GM12872 (cell line): ENCODE results near the gene TBC1D8.

Experiments
- TF ChIP-seq, protein P1 (sequence below): IDR thresholded peaks from 3 replicates; pipeline ENCODE4 v1.5.1; 2011; ENCODE audit warnings: low read depth, mild to moderate bottlenecking, low read length, moderate library complexity; ENCODE audit not compliant: insufficient read depth

TBC1D8 gene

DNA sequence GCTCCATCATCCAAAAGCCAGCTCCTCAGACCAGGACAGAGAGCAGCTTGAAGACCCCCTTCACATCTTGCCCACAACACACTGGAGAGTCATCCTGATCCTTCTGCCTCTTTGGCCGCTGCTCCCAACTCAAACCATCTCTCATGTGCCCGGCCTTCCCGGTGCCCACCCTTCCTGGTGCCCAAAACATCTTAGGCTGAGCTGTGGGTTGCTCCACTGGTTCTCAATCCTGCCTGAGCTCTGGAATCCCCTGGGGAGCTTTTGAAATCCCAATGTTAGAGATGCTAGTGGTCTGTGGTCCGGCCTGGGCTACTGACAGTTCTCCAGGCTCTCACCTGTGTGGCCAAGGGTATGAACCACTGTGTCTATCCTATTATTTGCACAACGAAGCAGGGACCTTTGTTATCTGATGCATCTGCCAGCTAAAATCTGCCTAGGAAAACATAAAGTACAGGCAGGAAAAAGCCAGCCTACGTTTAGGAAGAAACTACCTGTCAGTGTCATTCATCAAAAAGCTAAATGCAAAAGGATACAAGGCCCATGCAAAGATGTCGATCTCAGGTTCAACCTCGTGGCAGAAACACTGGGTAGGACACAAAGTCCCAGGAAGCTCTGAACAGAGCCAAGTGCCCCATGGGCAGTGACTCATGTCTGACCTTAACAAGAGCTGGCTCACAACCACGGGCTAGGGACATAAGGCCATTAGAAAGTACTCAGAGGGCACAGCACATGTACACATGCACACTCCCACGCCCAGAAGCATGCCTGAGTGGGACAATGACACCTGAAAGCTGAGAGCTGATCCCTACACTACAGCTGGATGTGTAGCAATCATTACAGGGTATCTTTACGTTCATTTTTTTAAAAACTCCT lies 30.8 kb downstream of the TBC1D8 start:
- TF ChIP-seq, protein P1, sequence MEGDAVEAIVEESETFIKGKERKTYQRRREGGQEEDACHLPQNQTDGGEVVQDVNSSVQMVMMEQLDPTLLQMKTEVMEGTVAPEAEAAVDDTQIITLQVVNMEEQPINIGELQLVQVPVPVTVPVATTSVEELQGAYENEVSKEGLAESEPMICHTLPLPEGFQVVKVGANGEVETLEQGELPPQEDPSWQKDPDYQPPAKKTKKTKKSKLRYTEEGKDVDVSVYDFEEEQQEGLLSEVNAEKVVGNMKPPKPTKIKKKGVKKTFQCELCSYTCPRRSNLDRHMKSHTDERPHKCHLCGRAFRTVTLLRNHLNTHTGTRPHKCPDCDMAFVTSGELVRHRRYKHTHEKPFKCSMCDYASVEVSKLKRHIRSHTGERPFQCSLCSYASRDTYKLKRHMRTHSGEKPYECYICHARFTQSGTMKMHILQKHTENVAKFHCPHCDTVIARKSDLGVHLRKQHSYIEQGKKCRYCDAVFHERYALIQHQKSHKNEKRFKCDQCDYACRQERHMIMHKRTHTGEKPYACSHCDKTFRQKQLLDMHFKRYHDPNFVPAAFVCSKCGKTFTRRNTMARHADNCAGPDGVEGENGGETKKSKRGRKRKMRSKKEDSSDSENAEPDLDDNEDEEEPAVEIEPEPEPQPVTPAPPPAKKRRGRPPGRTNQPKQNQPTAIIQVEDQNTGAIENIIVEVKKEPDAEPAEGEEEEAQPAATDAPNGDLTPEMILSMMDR = no peak

DNA sequence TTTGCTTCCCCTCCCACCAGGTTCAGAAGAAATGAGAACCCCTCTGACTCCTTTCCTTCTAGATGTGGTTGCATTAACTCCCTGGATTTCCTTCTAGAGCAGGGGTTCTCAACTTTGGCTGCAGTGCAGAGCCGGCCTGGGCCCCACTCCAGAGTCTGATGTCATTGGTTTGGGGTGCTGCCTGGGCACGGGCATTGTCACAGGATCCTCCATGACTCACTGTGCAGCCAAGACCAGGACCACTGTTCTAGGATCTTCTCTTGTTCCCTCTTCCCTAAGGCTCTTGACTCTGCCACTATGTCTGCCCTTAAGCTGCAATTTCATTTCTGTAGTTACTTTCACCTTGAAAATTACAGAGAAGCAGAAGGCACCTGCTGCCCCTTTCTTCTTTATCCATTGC lies 31.8 kb downstream of the TBC1D8 start:
- TF ChIP-seq, protein P1 = no peak

DNA sequence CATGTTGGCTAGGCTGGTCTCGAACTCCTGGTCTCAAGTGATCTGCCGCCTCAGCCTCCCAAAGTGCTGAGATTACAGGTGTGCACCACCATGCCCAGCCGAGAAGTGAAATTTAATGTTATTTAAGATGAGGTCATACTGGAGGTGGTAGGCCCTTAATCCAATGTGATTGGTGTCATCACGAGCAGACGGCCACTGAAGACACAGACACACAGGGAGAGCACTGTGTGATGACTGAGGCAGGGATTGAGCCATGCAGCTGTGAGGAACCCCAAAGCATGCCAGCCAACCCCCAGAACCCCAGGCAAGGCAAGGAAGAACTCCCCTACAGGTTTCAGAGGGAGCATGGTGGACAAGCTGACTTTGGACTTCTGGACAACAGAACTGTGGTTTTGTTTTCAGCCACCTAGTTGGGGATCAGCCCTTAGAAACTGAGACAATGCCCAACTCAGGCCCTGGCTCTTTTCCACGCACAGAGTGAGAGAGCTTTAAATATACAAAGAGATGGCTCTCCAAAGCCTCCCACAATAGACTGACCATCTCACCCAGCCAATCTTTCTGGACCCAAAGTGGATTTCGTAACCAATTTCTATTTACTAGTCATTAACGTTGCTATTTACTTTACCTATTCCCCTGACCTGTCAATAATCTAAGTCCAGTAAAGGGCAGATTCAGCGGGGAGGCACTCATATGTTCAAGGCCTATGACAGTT lies 34.2 kb downstream of the TBC1D8 start:
- TF ChIP-seq, protein P1 = no peak

DNA sequence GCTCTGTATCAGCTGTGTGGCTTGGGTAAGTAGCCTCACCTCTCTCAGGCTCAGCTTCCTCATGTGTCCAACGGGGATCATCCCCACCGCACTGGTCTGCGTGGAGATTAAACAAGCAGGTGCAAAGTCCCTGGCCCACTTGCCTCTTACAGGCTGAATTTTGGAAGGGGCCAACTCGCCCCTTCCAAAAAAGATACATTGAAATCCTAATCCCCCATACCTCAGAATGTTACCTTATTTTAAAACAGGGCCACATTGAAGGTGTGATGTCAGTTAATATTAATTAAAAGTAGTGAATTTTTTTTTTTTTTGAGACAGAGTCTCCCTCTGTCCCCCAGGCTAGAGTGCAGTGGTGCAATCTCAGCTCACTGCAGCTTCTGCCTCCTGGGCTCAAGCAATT lies 34.8 kb downstream of the TBC1D8 start:
- TF ChIP-seq, protein P1 = no peak

DNA sequence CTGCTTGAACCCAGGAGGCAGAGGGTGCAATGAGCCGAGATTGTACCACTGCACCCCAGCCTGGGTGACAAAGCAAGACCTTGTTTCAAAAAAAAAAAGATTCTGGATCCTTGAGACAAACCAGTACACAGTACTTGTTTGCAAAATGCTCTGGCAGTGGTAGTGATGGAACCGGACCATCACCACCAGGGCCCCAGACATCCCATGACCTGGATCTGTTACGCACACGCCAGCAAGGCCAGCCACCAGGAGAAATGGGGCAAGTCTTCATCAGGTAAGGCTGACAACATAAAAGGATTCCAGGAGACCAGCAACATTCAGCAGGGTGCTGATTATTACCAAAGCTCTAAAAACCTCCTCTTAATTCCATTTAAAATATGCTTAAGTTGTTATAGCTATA lies 35.5 kb downstream of the TBC1D8 start:
- TF ChIP-seq, protein P1 = no peak

DNA sequence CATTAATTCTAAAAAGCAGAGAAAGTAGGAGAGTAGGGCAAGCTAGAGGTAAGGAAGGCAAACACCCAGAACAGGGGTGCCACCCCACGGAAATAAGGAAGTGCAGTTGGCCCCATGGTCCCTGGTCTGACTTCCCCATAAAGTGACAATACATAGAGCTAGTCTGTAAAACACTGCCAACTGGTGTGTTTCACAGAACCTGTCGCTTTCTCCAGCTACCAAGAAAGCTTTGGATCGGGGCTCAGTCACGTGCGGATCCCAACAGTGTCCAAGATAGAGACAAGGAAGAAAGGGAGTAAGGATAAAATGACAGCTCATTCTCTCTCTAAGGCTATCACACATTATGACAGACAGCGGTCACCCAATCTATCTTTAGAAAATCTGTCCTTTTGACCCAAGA lies 36.4 kb downstream of the TBC1D8 start:
- TF ChIP-seq, protein P1 = no peak

DNA sequence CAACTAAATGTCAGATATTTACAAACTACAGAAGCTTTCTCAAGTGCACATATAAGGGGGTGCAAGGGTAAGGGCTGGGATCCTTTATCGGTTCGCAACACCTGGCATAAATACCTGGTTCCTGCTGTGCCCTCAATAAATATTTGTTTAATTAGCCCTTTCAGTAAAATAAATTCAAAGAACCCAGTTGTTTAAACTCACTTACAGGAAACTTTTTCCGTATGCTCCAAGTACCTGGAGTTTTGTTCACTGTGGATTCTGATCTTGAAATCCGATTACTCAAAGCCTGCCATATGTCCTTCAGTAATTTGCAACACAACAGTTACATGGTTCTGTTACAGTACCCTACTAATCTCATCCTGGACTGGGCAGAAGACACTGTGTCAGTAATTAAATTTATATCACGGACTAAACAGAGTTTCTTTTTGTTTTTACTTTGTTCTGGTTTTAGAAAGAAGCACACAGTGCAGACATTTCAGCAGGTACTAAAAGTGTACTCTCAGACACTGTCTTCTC lies 36.9 kb downstream of the TBC1D8 start:
- TF ChIP-seq, protein P1 = no peak
